RWPE1 (cell line): ENCODE measurements around the gene SEC62.

Source experiments
- CTCF ChIA-PET: fragments of 350-600 bp; sonication (Branson Sonifier 250); formaldehyde crosslinking; extraction: SDS; loops from one replicate; lab custom pipeline; 2021; lab: Yijun Ruan, JAX
- POLR2A ChIA-PET: fragments of 400-600 bp; formaldehyde crosslinking; extraction: SDS; loops from one replicate; lab custom pipeline; 2020; ENCODE audit warnings: antibody characterized with exemption; ENCODE audit not compliant: low non-redundant PET; lab: Yijun Ruan, JAX
- DNase-seq: peaks from one replicate; pipeline ENCODE4 v3.0.0; 2012; ENCODE audit warnings: low spot score
- H3K27ac ChIP-seq: fragments of 450-650 bp; 2 replicates; pipeline ENCODE4 v1.5.1; 2017
- TF ChIP-seq, protein P1 (sequence below): fragments of 450-650 bp; conservative IDR thresholded peaks from 2 replicates; pipeline ENCODE4 v1.5.1; 2017; ENCODE audit warnings: low read depth, mild to moderate bottlenecking

SEC62 gene

DNA sequence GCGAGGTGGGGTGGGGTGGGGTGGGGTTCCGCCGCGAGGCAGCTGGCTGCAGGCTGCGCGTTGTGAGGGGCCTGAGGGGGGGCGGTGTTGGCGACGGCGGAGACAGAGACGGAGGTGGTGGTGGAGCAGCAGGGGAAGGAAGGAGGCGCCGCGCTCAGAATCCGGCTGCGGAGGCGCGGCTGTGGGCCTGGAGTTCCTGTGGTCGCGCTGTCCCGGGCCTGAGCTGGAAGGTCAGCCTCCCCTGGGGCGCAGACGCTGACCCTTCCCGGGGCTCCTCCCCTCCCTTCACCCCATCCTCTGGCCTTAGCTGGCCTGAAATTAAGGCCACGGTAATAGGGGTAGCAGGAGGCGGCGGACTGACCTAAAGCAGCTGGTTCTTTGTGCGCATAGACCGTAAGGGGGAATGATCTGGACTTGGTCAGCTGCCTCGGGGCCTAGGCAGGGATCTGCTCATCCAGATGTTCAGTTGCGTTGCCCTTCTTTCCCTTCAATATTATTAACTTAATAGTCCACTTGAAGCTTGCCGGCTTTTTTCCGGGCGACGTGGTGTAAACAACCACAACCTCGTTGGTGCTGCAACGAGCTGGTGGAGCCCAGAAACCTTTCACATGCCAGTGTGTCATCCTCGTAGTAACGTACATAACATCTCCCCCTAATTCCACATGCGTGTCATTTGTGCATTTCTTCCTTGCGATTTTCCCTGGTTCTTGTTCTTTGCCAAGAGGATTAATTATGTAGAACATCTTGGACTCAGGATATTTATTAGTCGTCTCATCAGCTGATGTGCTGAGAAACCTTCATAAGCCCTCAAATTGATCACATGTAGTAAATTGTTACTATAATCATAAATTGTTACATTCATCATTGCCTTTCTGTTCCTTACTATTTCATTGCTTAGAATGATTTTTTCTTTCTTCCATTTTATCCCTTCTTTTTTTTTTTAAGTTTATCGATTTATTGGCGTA, 626 bp downstream of the SEC62 start:
- TF ChIP-seq, protein P1, sequence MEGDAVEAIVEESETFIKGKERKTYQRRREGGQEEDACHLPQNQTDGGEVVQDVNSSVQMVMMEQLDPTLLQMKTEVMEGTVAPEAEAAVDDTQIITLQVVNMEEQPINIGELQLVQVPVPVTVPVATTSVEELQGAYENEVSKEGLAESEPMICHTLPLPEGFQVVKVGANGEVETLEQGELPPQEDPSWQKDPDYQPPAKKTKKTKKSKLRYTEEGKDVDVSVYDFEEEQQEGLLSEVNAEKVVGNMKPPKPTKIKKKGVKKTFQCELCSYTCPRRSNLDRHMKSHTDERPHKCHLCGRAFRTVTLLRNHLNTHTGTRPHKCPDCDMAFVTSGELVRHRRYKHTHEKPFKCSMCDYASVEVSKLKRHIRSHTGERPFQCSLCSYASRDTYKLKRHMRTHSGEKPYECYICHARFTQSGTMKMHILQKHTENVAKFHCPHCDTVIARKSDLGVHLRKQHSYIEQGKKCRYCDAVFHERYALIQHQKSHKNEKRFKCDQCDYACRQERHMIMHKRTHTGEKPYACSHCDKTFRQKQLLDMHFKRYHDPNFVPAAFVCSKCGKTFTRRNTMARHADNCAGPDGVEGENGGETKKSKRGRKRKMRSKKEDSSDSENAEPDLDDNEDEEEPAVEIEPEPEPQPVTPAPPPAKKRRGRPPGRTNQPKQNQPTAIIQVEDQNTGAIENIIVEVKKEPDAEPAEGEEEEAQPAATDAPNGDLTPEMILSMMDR: no peak
- CTCF ChIA-PET: interaction anchor here (0.6 to 0.8 kb wide), 2 partner anchors 32 to 102 kb away, joined by 3 to 4 read pairs; no protein-coding TSS in a partner anchor
- DNase-seq: peak; percentile 26
- H3K27ac ChIP-seq: peak overlapping the region; percentile 82
- POLR2A ChIA-PET: interaction anchor here (0.6 to 1.6 kb wide), 2 partner anchors 18 to 198 kb away, joined by 3 to 6 read pairs; partner anchors contain the start of gene ACTRT3

DNA sequence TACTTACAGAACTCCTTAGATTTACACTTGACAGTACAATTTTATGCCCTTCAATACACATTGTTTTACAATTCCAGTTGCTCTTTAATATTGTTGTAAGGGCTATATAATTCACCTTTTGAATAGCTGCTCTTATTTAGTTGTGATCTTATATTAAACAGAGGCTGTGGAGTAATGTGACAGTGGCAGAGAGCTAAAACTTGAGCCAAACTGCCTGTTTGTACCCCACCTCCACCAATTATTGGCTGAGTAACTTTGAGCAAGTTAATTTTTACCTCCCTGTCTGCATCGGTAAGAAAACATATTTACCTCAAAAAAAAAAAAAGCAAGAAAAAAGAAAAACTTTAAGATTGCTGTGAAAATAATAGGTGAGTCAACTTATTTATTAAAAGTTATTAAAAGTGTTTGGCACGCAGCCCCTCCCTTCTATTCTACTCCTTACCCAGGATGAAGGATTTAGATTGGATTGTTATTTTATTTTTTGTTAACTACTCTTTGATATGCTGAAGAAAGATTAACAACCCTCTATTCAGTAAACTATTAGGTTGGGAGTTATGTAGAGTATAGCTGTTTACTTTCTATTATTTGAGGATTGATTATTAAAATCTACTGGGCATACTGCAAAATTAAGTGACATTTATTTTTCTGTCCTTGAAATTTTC, 1.7 kb downstream of the SEC62 start:
- H3K27ac ChIP-seq: no peak overlapping the region
- ChIA-PET POLR2A (no interaction called here), CTCF (interaction anchor here (0.8 kb wide), 1 partner anchor 103 kb away, joined by 4 read pairs; no protein-coding TSS in a partner anchor)
- TF ChIP-seq, protein P1: no peak
- DNase-seq: no peak

DNA sequence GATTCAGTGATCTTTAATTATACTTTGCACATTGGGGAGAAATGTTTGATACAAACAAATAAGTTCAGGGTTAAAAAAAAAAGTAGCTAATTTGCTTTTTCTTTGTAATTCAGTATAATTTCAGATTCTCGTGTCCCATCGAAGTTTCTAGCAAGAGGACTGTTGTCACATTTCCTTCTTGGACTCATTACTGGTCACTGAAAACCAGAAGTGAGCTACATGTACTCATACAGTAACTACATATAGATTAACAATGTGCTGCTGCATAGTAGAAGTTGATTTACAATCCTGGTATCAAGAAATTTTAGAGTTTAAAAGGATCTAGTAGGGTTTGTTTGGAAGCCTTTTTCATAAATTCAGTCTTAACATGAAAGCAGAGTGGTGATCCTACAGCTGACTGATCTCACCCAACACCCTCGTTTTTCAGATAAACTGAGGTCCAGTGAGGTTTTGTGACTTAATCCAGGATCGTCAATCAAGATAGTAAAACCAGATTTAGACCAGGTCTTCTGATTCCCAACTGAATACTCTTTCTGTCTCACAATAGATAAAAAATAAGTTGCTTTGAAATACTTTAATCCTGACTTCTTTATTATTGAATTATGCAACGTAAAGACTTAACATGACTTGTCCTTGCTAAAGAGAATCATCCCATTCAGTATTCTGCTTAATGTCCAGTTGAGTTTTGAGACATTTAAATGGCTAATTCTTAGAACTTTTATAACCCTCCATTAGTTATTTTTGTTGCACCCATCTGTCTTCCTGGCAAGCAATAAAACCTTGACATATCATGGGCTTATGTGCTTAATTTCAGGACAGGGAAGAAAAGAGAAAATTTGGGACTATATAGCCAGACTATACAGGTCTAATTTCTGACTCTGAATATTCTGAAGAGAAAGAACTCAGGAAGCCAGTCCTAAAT, 2.8 kb downstream of the SEC62 start:
- TF ChIP-seq, protein P1: no peak
- POLR2A ChIA-PET: no interaction called here
- DNase-seq: no peak
- no peak overlapping the region for H3K27ac ChIP-seq
- CTCF ChIA-PET: no interaction called here

DNA sequence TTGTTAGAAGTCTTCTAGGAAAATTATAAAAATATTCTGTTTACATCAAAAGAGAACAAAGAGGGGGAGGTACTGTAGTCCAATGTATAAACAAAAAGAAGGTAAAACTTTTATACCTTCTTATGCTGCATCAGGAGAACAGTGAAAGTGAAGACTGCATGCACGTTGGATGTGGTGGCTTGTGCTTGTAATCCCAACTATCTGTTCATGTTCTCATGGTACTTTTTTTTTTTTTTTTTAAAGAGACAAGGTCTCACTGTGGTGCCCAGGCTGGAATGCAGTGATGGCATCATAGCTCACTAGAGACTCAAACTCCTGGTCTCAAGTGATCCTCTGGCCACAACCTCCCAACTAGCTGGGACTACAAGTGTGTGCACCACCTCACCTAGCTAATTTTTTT, 4.2 kb downstream of the SEC62 start:
- TF ChIP-seq, protein P1: no peak
- DNase-seq: no peak
- H3K27ac ChIP-seq: no peak overlapping the region
- ChIA-PET CTCF (no interaction called here), POLR2A (no interaction called here)

DNA sequence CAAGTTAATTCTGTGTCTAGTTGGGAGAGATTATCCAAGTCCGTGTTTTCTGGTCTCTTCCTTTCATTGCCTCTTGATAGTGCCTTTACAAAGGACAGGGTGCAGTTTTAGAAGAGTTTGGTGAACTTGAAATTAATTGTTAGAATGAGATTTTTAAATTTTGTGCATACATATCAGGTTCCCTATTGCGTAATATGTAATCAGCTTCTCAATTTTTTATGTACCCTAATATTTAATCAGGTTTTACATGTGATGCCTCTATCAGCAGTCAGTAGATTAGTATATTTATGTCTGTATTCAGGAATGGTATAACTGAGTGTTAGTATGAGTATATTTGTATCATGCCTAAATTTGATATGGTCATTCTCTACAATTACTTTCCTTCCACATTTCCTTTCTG, 4.9 kb downstream of the SEC62 start:
- POLR2A ChIA-PET: no interaction called here
- TF ChIP-seq, protein P1: no peak
- no peak overlapping the region for H3K27ac ChIP-seq
- CTCF ChIA-PET: no interaction called here
- no peak for DNase-seq
